HG03103 (cell line): ENCODE data around the gene CPNE4.

Experiments
- ATAC-seq: cut with Tn5 transposase; IDR thresholded peaks from one replicate; pipeline ENCODE4 v1.9.1; 2021; ENCODE audit warnings: low read depth; ENCODE audit not compliant: unreplicated experiment

The CPNE4 gene

GRCh38 chr3:132017137-132017536 lies 17.7 kb downstream of the CPNE4 start:
- no peak for ATAC-seq

DNA sequence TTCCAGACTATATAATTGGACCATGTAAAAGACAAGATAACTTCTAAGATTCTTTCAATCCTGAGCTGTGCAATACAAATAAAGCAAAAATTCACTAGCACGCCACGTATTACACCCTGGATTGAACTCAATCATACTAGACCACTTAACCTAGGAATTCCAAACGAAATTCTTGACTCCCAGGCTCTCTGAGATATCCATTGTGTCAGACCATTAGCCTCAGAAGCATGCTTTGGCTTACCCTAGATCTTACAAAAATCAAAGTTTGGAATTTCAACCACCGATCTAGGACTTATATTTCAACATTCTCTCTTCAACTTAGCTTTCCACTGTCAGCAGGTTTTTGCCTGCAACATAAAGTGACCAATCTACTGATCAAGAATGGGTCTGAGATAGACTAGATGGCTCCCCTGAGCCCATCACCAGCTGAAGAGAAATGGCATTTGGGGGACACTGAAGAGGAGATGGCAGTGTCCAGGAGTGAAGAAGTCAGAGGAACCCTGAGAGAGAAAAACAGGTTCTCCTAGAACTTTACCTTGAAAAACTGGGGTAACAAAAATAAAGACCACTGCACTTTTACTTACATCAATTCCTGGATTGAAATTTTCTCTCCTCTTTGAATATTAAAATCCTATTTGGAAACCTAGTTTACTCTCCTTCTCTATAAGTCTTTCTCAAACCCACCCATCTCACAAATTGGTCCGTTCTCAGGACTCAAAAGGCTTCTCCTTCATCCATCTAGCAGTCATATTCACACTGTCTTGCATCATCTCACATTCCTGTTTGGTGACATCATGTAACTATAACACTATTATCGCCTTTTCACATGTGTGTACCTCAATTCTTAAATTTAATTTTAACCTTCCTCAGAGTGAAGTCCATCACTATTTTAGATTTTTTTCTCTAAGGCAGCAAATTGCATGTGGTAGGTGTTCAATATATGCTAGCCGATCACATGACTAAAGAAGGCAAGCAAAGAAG lies 18.5 kb downstream of the CPNE4 start:
- ATAC-seq: no peak

GRCh38 chr3:132014105-132014504 lies 20.7 kb downstream of the CPNE4 start:
- ATAC-seq: no peak

GRCh38 chr3:132009241-132009640 lies 25.6 kb downstream of the CPNE4 start:
- ATAC-seq: no peak

GRCh38 chr3:132008837-132009236 lies 26.0 kb downstream of the CPNE4 start:
- ATAC-seq: no peak

DNA sequence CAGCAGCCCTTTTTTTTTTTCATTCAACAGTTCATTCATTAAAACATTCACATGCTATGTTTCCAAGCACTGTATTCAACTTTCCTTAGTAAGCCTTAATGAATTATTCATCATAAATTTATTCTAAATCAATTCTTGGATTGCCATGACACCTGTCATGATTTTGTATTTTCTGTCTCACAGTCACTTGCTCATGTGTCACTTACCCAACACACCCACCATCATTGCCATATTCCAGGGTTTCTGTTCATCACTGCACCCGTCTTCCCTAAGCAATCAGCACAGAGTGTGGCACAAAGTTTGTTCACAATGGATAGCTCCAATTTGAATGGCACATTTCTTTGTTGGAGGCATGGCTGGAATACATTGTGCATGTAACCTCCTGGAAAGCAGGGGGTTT lies 27.2 kb downstream of the CPNE4 start:
- no peak for ATAC-seq

DNA sequence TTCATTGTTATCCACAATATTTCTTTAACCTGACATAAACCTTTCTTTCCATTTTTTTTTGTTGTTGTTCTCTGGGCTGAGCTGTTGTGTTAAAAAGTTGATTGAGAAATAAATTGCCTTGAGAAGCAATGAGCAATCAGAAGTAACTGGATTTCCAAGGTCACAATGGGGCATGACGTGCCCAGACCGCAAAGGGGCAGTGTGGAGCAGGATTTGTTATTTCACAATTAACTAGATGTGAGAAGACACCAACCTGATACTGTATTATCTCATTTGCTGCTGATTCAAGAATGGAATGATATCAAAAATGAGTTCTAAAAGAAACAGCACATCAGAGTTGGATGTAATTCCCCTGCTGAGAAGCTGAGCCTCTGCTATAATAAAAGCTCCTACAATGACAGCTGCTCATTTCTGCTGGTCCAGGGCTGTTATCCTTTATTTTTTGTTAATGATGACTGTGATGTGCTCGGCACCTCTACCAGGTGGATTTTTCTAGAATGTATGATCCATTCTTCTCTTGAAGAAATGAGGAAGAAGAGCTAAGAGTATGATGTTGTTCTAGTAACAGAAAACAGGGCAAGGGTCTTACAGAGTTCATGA lies 28.1 kb downstream of the CPNE4 start:
- no peak for ATAC-seq

DNA sequence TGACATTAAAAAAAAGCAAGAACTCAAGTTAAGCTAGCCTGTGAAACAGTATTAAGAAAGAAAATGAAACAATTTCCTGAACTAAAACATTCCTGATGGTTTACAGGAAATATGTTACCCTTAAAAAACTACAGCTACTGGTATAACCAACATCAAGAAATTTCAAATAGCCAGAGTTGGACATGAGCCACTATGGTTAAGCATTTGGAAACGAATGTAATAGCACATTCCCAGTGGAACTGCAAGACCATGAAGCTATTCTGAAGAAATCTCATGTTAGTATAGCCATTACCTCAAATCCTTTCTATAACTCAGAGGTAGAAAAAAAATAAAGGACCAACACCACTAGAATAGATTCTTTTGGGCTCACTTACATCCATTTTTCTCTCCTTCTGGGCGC lies 30.2 kb downstream of the CPNE4 start:
- ATAC-seq: no peak

- ATAC-seq: no peak
These were observed 31.1 kb downstream of the CPNE4 start for GRCh38 chr3:132003685-132004084.

DNA sequence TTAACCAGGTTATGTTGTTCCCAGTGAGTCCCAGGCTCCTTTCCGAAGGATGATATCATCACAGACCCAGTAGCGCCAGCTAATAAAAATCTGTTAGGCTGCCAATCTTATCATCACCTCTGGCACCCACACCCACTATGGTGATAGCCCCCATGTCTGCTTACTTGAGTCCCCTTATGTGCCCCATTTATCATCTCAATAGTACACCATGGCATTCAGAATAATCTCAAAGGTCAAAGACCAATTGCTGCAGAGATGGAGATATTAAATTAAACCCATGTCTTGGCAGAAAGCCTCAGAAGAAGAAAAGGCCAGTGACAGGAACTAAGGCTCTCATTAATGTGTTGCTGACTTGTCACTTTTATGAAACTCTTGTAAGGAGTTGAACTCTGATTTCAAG lies 32.8 kb downstream of the CPNE4 start:
- ATAC-seq: no peak

DNA sequence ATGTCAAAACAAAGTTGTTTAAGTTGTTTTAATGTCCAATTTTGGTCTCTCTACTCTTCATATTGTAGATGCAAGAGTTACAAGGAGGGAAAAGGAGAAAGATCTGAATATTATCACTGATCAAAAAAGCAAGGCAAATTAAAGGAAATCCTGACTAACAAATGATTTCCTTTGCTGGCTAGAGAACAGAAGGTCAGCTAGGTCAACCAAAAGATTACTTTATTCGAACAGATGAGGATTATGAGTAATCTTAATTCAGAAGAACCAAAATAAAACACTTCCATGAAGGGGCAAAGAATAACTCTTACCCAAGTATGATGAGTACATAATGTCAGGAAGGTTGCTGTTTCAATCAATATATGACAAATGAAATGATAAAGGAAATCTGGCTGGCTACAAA lies 33.8 kb downstream of the CPNE4 start:
- ATAC-seq: no peak

GRCh38 chr3:131998027-131998426 lies 36.8 kb downstream of the CPNE4 start:
- ATAC-seq: no peak

DNA sequence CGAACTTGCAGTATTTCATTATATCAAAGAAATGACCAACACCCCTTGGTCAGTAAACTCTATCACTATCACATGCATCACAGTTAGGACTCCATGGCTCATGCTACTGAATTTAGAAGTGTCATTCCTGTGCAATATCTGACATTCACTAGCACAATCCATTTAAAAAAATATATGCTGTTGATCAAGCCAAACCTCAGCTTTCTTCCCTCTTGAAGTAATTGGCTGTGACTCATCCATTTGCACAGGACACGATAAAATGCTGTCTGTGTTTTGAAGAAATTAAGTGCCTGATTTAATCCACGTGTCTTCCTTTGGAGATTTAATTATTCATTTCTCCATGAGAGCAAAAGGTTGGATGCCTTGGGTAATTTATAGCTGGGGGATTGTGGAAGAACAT lies 38.9 kb downstream of the CPNE4 start:
- ATAC-seq: no peak

DNA sequence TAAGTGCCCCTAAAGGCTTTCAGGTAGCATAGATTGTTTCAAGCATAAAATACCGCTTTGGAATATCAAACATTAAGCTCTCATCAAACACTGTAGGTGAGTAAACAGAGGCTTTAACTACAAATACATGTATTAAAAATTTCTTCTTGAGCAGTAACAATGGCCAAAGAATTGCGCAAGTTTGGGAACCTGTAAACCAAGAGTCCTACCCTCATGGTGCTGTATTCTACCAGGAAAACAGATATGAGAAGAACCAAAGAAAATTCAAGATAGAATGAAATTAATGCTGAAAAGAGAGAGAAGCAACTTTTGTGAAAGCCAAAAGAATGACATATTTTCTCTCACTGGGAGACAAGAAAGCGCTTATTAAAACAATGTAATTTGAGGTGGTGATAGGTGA lies 45.5 kb downstream of the CPNE4 start:
- ATAC-seq: no peak

- no peak for ATAC-seq
These were observed 46.6 kb downstream of the CPNE4 start for GRCh38 chr3:131988209-131988608.

- ATAC-seq: no peak
These were observed 51.1 kb downstream of the CPNE4 start for GRCh38 chr3:131983689-131984088.

- no peak for ATAC-seq
These were observed 53.5 kb downstream of the CPNE4 start for GRCh38 chr3:131981323-131981722.

DNA sequence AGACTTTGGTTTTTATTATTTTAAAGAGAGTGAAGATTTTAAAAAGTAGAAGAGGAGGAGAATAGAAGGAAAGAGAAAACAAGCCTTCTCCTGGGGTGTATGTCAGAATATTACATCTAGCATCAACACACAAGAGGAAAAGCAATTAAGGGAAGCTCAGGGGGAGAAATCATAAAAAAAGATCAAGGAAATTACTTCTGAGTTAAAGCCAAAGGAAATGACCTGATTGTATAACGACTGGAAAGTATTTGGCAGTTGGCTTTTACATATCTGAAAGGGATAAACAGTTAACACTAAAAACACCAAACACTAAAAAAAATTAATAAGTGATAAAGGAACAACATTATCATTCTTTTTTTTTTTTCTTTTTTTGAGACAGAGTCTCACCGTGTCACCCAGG lies 58.4 kb downstream of the CPNE4 start:
- no peak for ATAC-seq

GRCh38 chr3:131975047-131975446 lies 59.8 kb downstream of the CPNE4 start:
- ATAC-seq: no peak

DNA sequence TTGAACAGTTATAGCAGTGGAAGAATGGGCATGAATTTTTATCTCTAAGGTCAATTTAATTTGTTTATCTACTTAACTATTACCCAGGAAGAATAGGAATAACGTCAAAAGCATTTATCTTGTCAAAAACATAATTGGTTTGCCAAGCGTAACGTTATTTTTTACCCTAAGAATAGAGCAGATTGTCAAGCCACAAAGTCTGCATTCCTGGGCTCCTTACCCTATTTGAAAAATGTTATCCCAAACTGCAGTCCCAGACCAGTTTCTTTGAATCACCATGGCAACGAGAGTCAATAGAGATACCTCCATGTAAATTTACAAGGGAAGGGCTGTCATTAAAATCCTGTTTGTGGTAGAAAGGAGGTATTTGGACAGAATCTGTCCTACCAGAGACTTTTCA lies 61.1 kb downstream of the CPNE4 start:
- no peak for ATAC-seq

DNA sequence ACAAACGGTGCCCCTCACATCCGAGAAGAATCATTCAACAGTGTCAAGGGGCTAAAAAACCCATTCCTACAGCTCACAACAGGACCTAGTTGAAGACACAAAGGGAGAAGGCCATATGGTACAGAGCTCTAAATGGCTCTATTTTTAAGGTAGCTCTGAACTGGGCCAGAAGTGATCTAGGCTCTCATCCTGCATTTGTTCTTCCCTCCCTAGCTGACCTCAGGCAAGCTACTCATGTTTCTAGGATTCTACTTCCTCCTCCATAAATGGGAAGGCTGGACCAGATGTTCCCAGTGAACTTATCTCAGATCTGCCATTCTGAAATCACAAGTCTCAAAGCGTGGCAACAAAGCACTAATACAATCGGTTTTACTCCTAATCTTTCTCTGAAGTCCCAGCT lies 62.3 kb downstream of the CPNE4 start:
- no peak for ATAC-seq

DNA sequence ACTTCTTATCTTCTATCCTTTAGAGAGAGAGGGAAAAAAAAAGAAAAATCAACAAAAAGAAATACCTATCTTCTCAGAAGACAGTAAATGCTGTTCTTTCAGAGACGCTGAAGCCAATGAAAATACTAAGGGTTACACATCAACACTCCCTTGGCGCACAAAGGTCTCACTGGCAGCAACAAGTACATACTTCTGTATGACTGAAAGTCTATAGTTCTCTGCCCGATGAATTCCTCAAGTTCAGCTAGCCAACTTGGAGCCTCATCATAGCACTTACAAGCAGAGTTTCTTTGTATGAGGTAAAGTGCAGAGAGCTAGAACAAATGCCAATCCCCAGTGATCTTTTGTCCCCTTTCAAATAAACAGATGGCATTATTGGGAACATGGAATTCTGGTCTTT lies 62.7 kb downstream of the CPNE4 start:
- ATAC-seq: no peak
